PC-3 (cell line): ENCODE data around the gene KLK5. TPM values are rescaled to one million over a fixed set of nuclear protein-coding genes. Genes with fewer than 3 reads are reported as not detected.

Experiments
- ATAC-seq: fragments of 200-7000 bp; cut with Tn5 transposase; 2 replicates; pipeline ENCODE4 v1.9.1; 2020; ENCODE audit warnings: mild to moderate bottlenecking, moderate library complexity
- BruUV-seq: library from RNA; stranded (reverse); fragments of 400-500 nt; replicated peaks from 2 replicates; lab custom pipeline; 2021; lab: Mats Ljungman, UMichigan
- CTCF ChIA-PET: fragments of 300-600 bp; sonication (Branson Sonifier 250); formaldehyde crosslinking; loops from one replicate; lab custom pipeline; 2022; ENCODE audit warnings: antibody characterized with exemption; lab: Charles Lee
- POLR2A ChIA-PET: fragments of 300-600 bp; sonication (Branson Sonifier 250); formaldehyde crosslinking; loops from one replicate; lab custom pipeline; 2022; ENCODE audit warnings: antibody characterized with exemption; ENCODE audit not compliant: unreplicated experiment; lab: Charles Lee
- DNase-seq: peaks from one replicate; pipeline ENCODE4 v3.0.0-alpha.2; 2015
- H2AFZ ChIP-seq: fragments of 300-600 bp; sonication (generic); 2 replicates; pipeline ENCODE4 v1.6.0; 2016; ENCODE audit warnings: antibody characterized with exemption, low read length
- H3F3A ChIP-seq: fragments of 300-600 bp; sonication (generic); one replicate; pipeline ENCODE4 v1.6.0; 2017; ENCODE audit warnings: antibody characterized with exemption, low read length, control low read depth, mild to moderate bottlenecking; ENCODE audit not compliant: unreplicated experiment
- H3K27ac ChIP-seq: fragments of 300-600 bp; sonication (generic); 2 replicates; pipeline ENCODE4 v1.5.1; 2016; ENCODE audit warnings: mild to moderate bottlenecking, low read length
- H3K27me3 ChIP-seq: fragments of 300-600 bp; sonication (generic); 2 replicates; pipeline ENCODE4 v1.6.1; 2016; ENCODE audit warnings: low read length, mixed read lengths
- H3K36me3 ChIP-seq: fragments of 300-600 bp; sonication (generic); 2 replicates; pipeline ENCODE4 v1.6.1; 2016; ENCODE audit warnings: low read depth, mixed run types, low read length, mixed read lengths
- H3K4me1 ChIP-seq: fragments of 300-600 bp; sonication (generic); 2 replicates; pipeline ENCODE4 v1.5.1; 2016; ENCODE audit warnings: low read length; ENCODE audit not compliant: insufficient read depth
- H3K4me2 ChIP-seq: fragments of 300-600 bp; sonication (generic); 2 replicates; pipeline ENCODE4 v1.6.0; 2016; ENCODE audit warnings: low read length
- H3K4me3 ChIP-seq: fragments of 300-600 bp; sonication (generic); 2 replicates; pipeline ENCODE4 v1.5.1; 2016; ENCODE audit warnings: mild to moderate bottlenecking, low read length, mixed read lengths
- H3K79me2 ChIP-seq: fragments of 300-600 bp; sonication (generic); 2 replicates; pipeline ENCODE4 v1.6.1; 2017; ENCODE audit warnings: low read length, mixed read lengths
- H3K9ac ChIP-seq: fragments of 300-600 bp; sonication (generic); 2 replicates; pipeline ENCODE4 v1.6.0; 2016; ENCODE audit warnings: mild to moderate bottlenecking, low read length
- H3K9me2 ChIP-seq: fragments of 300-600 bp; sonication (generic); replicated peaks from 2 replicates; pipeline ENCODE4 v1.6.1; 2016; ENCODE audit warnings: mixed run types, low read length, mixed read lengths
- H3K9me3 ChIP-seq: fragments of 300-600 bp; sonication (generic); 2 replicates; pipeline ENCODE4 v1.6.1; 2016; ENCODE audit warnings: low read length, mixed read lengths
- H4K20me1 ChIP-seq: fragments of 300-600 bp; sonication (generic); 2 replicates; pipeline ENCODE4 v1.6.1; 2016; ENCODE audit warnings: low read length, mixed read lengths
- EZH2 ChIP-seq: fragments of 300-600 bp; sonication (generic); IDR thresholded peaks from one replicate; pipeline ENCODE4 v1.6.1; 2017; ENCODE audit warnings: antibody characterized with exemption, mild to moderate bottlenecking, low read length; ENCODE audit not compliant: unreplicated experiment
- EZH2phosphoT487 ChIP-seq: fragments of 300-600 bp; sonication (generic); IDR thresholded peaks from 2 replicates; pipeline ENCODE4 v1.6.1; 2018; ENCODE audit warnings: mild to moderate bottlenecking, antibody characterized with exemption, low read length, borderline replicate concordance
- intact Hi-C: fragments of 100-400 bp; cut with micrococcal nuclease; formaldehyde crosslinking; loops from 2 replicates; pipeline ENCODE4 v1.9.0; 2023
- total RNA-seq: library from RNA; depleted of rRNA; stranded (reverse); fragments of >200 nt; gene quantifications from 2 replicates; pipeline ENCODE4 v1.2.3, GENCODE V29; 2014
- TF ChIP-seq, protein P1 (sequence below): fragments of 300-600 bp; sonication (generic); conservative IDR thresholded peaks from 2 replicates; pipeline ENCODE4 v1.5.1; 2017; ENCODE audit warnings: antibody characterized with exemption, low read depth, mild to moderate bottlenecking, low read length

KLK5 gene
- total RNA-seq, 1 experiment from 2014 or later: 59.0 TPM

DNA sequence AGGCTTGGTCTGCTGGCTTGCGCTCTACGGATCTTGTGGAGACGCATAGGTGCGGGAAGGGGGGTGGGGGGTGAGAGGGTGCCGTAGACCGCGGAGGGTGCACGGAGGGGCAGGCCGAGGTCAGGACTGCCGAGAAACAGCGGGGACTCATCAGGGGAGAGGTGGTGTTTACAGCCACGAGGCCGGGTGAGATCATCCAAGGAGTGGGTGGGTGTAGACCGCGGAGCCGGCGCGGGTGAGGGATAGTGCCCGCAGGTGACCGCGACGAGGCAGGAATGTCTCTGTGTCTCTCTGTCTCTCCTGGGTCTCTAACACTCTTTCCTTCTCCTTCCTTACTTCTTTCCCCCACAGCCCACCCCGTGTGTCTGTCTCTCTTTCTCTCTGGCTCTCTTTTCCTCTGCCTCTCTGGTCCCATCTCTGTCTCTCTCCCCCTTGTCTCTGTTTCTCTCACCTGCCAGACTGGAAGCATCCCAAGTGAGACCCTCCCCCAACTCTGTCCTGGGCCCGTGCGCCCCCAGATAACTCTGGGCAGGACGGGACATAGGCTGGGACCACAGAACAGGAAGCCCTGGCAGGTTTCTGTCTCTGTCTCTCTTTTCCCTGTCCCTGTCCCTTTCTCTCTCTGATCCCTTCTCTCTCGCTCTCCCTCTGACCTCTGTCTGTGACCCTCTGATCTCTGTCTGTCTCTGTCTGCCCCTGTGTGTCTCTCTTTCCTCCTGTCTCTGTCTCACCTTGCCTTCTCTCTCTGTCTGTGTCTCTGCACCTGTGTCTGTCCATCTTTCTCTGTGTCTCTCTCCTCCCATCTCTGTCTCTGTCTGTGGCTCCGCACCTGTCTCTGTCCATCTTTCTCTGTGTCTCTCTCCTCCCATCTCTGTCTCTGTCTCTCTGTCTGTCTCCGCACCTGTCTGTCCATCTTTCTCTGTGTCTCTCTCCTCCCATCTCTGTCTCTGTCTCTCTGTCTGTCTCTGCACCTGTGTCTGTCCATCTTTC is 39.8 kb downstream of the KLK5 start:
- CTCF ChIA-PET: no interaction called here
- TF ChIP-seq EZH2: no peak
- TF ChIP-seq EZH2phosphoT487: no peak
- TF ChIP-seq, protein P1, sequence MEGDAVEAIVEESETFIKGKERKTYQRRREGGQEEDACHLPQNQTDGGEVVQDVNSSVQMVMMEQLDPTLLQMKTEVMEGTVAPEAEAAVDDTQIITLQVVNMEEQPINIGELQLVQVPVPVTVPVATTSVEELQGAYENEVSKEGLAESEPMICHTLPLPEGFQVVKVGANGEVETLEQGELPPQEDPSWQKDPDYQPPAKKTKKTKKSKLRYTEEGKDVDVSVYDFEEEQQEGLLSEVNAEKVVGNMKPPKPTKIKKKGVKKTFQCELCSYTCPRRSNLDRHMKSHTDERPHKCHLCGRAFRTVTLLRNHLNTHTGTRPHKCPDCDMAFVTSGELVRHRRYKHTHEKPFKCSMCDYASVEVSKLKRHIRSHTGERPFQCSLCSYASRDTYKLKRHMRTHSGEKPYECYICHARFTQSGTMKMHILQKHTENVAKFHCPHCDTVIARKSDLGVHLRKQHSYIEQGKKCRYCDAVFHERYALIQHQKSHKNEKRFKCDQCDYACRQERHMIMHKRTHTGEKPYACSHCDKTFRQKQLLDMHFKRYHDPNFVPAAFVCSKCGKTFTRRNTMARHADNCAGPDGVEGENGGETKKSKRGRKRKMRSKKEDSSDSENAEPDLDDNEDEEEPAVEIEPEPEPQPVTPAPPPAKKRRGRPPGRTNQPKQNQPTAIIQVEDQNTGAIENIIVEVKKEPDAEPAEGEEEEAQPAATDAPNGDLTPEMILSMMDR: no peak
- H3F3A ChIP-seq: no peaks in the 10 kb centered on the region
- no peak overlapping the region for H2AFZ ChIP-seq
- H4K20me1 ChIP-seq: no peaks in the 10 kb centered on the region
- no peak overlapping the region for H3K4me3 ChIP-seq
- BruUV-seq: no TSS peak
- H3K79me2 ChIP-seq: no peaks in the 10 kb centered on the region
- POLR2A ChIA-PET: no interaction called here
- no peak overlapping the region for H3K27ac ChIP-seq
- no peak overlapping the region for H3K4me2 ChIP-seq
- no peaks in the 10 kb centered on the region for H3K9me2 ChIP-seq
- H3K27me3 ChIP-seq: peaks cover 64% of the 10 kb centered on the region
- intact Hi-C loops: no loop called here
- H3K9ac ChIP-seq: no peak overlapping the region
- ATAC-seq (no peak), DNase-seq (no peak)
- no peaks in the 10 kb centered on the region; the same call in 1 of the 2 replicates for H3K4me1 ChIP-seq
- H3K9me3 ChIP-seq: no peaks in the 10 kb centered on the region
- no peaks in the 10 kb centered on the region for H3K36me3 ChIP-seq

DNA sequence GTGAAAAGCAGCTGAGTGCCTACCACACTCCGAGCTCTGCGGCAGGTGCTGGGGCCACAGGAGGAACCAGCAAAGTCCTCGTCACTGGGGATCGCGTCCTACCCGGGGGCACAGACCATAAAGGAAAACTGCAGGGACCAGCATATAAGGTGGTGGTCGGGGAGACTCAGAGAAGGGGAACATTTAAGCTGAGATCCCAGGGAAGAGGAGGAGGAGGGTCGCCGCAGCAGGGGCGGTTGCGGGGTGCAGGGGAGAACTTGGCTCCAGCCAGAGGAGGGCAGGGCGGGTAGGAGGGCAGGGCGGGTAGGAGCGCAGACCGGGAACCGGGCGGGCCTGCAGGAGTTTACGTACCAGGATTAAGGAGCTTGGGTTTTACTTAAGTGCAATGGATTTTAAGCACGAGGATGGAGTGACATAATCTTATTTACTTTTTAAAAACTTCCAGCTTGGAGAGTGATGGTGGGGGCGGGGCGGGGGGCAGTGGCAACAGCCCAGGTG is 40.7 kb downstream of the KLK5 start:
- no peaks in the 10 kb centered on the region; the same call in 1 of the 2 replicates for H3K4me1 ChIP-seq
- BruUV-seq: no TSS peak
- DNase-seq (no peak), ATAC-seq (no peak)
- intact Hi-C loops: no loop called here
- no peak overlapping the region for H3K4me3 ChIP-seq
- H3K9me3 ChIP-seq: no peaks in the 10 kb centered on the region
- no peaks in the 10 kb centered on the region for H3K9me2 ChIP-seq
- no peak overlapping the region for H3K4me2 ChIP-seq
- H3K36me3 ChIP-seq: no peaks in the 10 kb centered on the region
- H2AFZ ChIP-seq: no peak overlapping the region
- H3K27me3 ChIP-seq: peaks cover 73% of the 10 kb centered on the region
- no peak for TF ChIP-seq EZH2
- ChIA-PET CTCF (no interaction called here), POLR2A (interaction anchor here (0.6 kb wide), 1 partner anchor 48 kb away, joined by 4 read pairs; no protein-coding TSS in a partner anchor)
- H3K27ac ChIP-seq: no peak overlapping the region
- H3K79me2 ChIP-seq: no peaks in the 10 kb centered on the region
- H4K20me1 ChIP-seq: no peaks in the 10 kb centered on the region
- H3F3A ChIP-seq: no peaks in the 10 kb centered on the region
- H3K9ac ChIP-seq: no peak overlapping the region

DNA sequence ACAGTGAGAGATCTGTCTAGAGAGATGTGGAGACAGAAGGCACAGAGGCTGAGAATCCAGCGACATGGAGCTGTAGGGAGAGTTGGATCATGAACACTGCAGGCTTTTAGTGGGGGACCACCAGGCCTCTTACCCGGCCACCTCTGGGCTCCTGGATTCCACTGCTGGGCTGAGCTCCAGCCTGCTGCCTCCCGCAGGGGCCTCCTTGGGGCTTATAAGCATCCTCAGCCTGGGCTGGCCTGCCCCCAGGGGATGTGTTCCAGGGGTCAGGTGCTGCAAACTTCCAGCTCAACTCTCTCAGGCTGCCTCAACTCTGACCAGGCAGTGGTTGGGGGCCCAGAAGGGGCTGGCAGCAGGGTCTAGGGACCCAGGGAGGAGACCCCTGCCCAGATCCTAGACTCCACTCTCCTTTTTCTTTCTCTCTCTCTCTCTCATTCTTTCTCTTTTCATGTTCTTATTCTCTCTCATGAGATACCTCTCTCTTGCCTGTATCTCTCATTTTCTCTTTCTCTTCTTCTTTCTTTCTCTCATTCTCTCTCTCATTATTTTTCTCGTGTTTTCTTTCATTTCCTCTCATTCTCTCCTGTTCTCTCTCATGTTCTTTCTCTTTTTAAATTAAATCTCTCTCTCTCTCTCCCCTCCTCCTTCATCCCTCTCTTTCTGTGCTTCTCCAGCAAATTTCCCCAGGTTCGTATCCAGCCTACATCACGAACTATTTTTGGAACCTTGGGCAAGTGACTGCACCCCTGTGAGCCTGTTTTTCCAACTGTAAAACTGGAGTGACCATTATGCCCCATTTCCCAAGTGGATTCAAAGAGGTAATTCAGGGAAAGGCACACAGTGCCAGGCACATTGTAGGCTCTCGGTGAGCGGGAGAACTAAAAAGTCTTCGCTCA is 41.4 kb downstream of the KLK5 start, which contains the start of gene KLK4:
TSS of gene KLK4 (minus strand) at position 190 of the 896 bp plus-strand sequence. CDS start 657 bp downstream, outside the sequence.
- H3K27ac ChIP-seq: no peak within 1 kb of the TSS
- H2AFZ ChIP-seq: no peak within 1 kb of the TSS
- no peaks in the 10 kb centered on the region; the same call in 1 of the 2 replicates for H3K4me1 ChIP-seq
- H3K4me3 ChIP-seq: no peak within 1 kb of the TSS
- intact Hi-C loops: no loop called here
- TF ChIP-seq EZH2phosphoT487 (no peak), EZH2 (no peak)
- TF ChIP-seq, protein P1: no peak
- H3K9ac ChIP-seq: no peak within 1 kb of the TSS
- H3K79me2 ChIP-seq: no peaks in the 10 kb centered on the region
- H3F3A ChIP-seq: no peaks in the 10 kb centered on the region
- H3K4me2 ChIP-seq: no peak within 1 kb of the TSS
- ChIA-PET POLR2A (interaction anchor here (0.6 kb wide), 1 partner anchor 48 kb away, joined by 4 read pairs; no protein-coding TSS in a partner anchor), CTCF (no interaction called here)
- no peaks in the 10 kb centered on the region for H3K9me2 ChIP-seq
- no peaks in the 10 kb centered on the region for H3K9me3 ChIP-seq
- no peak for ATAC-seq
- H4K20me1 ChIP-seq: no peaks in the 10 kb centered on the region
- H3K27me3 ChIP-seq: peaks cover 76% of the 10 kb centered on the region
- no TSS peak for BruUV-seq
- no peak for DNase-seq
- no peaks in the 10 kb centered on the region for H3K36me3 ChIP-seq
